ENCODE measurements around the gene AP5Z1.

- TF ChIP-seq, protein P1, sequence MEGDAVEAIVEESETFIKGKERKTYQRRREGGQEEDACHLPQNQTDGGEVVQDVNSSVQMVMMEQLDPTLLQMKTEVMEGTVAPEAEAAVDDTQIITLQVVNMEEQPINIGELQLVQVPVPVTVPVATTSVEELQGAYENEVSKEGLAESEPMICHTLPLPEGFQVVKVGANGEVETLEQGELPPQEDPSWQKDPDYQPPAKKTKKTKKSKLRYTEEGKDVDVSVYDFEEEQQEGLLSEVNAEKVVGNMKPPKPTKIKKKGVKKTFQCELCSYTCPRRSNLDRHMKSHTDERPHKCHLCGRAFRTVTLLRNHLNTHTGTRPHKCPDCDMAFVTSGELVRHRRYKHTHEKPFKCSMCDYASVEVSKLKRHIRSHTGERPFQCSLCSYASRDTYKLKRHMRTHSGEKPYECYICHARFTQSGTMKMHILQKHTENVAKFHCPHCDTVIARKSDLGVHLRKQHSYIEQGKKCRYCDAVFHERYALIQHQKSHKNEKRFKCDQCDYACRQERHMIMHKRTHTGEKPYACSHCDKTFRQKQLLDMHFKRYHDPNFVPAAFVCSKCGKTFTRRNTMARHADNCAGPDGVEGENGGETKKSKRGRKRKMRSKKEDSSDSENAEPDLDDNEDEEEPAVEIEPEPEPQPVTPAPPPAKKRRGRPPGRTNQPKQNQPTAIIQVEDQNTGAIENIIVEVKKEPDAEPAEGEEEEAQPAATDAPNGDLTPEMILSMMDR (IDR thresholded peaks at IDR 0.05) = no peak
- no peak for TF ChIP-seq POLR2A (IDR thresholded peaks at IDR 0.05)
These were observed 7.2 kb downstream of the AP5Z1 start for GRCh38 chr7:4782333-4783291.

Measured in heart left ventricle (tissue), 13 donors.